Natural killer cell (primary cell): ENCODE measurements around the gene HKDC1. TPM values are rescaled to one million over a fixed set of nuclear protein-coding genes. Genes with fewer than 3 reads are reported as not detected.
A peak's percentile ranks its signal among the peaks of the same experiment; 100 is the strongest.

Experiments
- ATAC-seq, 3 donors: fragments of 150-1000 bp in 2 of 3; fragments of 200-7000 bp in 1 of 3; cut with Tn5 transposase; 1 replicate in 1 of 3; 2 replicates in 2 of 3; pipeline ENCODE4 v1.10.0; 2021; ENCODE audit warnings: mild to moderate bottlenecking in 2 of 3, moderate library complexity in 2 of 3
- DNase-seq, 2 donors: peaks; one replicate each; pipeline versions ENCODE4 v3.0.0 to v3.0.0-alpha.2; 2013 to 2021; ENCODE audit warnings: mixed read lengths in 1 of 2
- H3K27ac ChIP-seq: one replicate; pipeline ENCODE4 v1.5.1; 2013; ENCODE audit warnings: mild to moderate bottlenecking, low read length
- H3K27me3 ChIP-seq: one replicate; pipeline ENCODE4 v1.6.1; 2013; ENCODE audit warnings: low read length; ENCODE audit not compliant: control insufficient read depth, insufficient read depth
- H3K36me3 ChIP-seq: one replicate; pipeline ENCODE4 v1.6.1; 2013; ENCODE audit warnings: low read length; ENCODE audit not compliant: control insufficient read depth, insufficient read depth
- H3K4me1 ChIP-seq: one replicate; pipeline ENCODE4 v1.6.1; 2013; ENCODE audit warnings: low read length; ENCODE audit not compliant: control insufficient read depth, insufficient read depth
- H3K4me3 ChIP-seq: one replicate; pipeline ENCODE4 v1.5.1; 2013; ENCODE audit warnings: low read length
- H3K9me3 ChIP-seq: one replicate; pipeline ENCODE4 v1.6.1; 2013; ENCODE audit warnings: low read length; ENCODE audit not compliant: control insufficient read depth, insufficient read depth
- H3K27ac Mint-ChIP-seq, 2 donors: one replicate each; pipeline ENCODE4 v1.8.0; 2022; ENCODE audit warnings: mild to moderate bottlenecking in 2 of 2, mixed read lengths in 2 of 2, moderate library complexity in 1 of 2
- H3K27me3 Mint-ChIP-seq, 2 donors: one replicate each; pipeline ENCODE4 v1.8.0; 2022; ENCODE audit warnings: low read depth in 2 of 2, mixed read lengths in 2 of 2
- H3K36me3 Mint-ChIP-seq: one replicate; pipeline ENCODE4 v1.8.0; 2022; ENCODE audit warnings: mixed read lengths
- H3K4me1 Mint-ChIP-seq, 2 donors: one replicate each; pipeline ENCODE4 v1.8.0; 2022; ENCODE audit warnings: mixed read lengths in 2 of 2
- H3K4me3 Mint-ChIP-seq: one replicate; pipeline ENCODE4 v1.8.0; 2022; ENCODE audit warnings: mild to moderate bottlenecking, moderate library complexity, mixed read lengths
- H3K9me3 Mint-ChIP-seq, 2 donors: one replicate each; pipeline ENCODE4 v1.8.0; 2022; ENCODE audit warnings: mixed read lengths in 2 of 2
- CTCF ChIP-seq: fragments of 200-600 bp; IDR thresholded peaks from one replicate; pipeline ENCODE4 v1.8.0; 2022; ENCODE audit warnings: antibody characterized with exemption
- WGBS: methylation state at CpG from one replicate; pipeline ENCODE4 v1.1.7; 2013; ENCODE audit warnings: missing lambda C conversion rate; ENCODE audit not compliant: insufficient coverage; 5-methylcytosine and 5-hydroxymethylcytosine counted together
- intact Hi-C: fragments of 100-400 bp; cut with micrococcal nuclease; formaldehyde crosslinking; loops from one replicate; pipeline ENCODE4 v1.14.2; 2022
- total RNA-seq, 4 donors: library from RNA; stranded (reverse); fragments of 120-200 nt in 1 of 4; gene quantifications; one replicate each; pipeline versions ENCODE4 v1.2.3 to v1.2.4, GENCODE V29; 2013 to 2022

Gene HKDC1
- total RNA-seq, 3 donors from 2014 or later (not counting 1 experiment from before 2014, with no cell fraction given): 0.50 to 0.82 TPM; not detected in 1

- H3K27ac Mint-ChIP-seq: peak overlapping the region; percentile 61 to 82
- H3K27ac ChIP-seq: peak overlapping the region; percentile 57
Observed at GRCh38 chr10:69202332-69202731, 17.8 kb upstream of the HKDC1 start.

GRCh38 chr10:69208761-69209160 is 11.4 kb upstream of the HKDC1 start:
- no peak overlapping the region for H3K27ac ChIP-seq
- WGBS: 98% methylated on average over 4 of the region's 6 CpGs
- H3K27me3 Mint-ChIP-seq: no peaks in the 10 kb centered on the region
- DNase-seq: no peak
- H3K36me3 Mint-ChIP-seq: peaks cover 14% of the 10 kb centered on the region
- H3K4me1 ChIP-seq: peaks cover 35% of the 10 kb centered on the region
- H3K27me3 ChIP-seq: no peaks in the 10 kb centered on the region
- H3K27ac Mint-ChIP-seq: peak overlapping the region; percentile 9 to 93
- intact Hi-C loops: no loop called here
- H3K4me1 Mint-ChIP-seq: peaks cover 44 to 61% of the 10 kb centered on the region in 2 donors
- no peaks in the 10 kb centered on the region for H3K9me3 ChIP-seq
- H3K4me3 Mint-ChIP-seq: no peak overlapping the region
- no peak for ATAC-seq
- peaks cover 26% of the 10 kb centered on the region for H3K36me3 ChIP-seq
- no peak for TF ChIP-seq CTCF
- no peaks in the 10 kb centered on the region for H3K9me3 Mint-ChIP-seq
- no peak overlapping the region for H3K4me3 ChIP-seq

More at GRCh38 chr10:69202332-69202731, 17.8 kb upstream of the HKDC1 start:
- peaks cover 34 to 49% of the 10 kb centered on the region in 2 donors for H3K4me1 Mint-ChIP-seq
- intact Hi-C loops: loop anchor here (2.0 kb wide), 1 partner anchor 18 kb away; no protein-coding TSS in a partner anchor
- H3K27me3 ChIP-seq: no peaks in the 10 kb centered on the region
- H3K9me3 Mint-ChIP-seq: no peaks in the 10 kb centered on the region
- peaks cover 42% of the 10 kb centered on the region for H3K4me1 ChIP-seq
- TF ChIP-seq CTCF: no peak
- no peaks in the 10 kb centered on the region for H3K9me3 ChIP-seq
- no peaks in the 10 kb centered on the region for H3K27me3 Mint-ChIP-seq
- peak in 1 of 2 donors; percentile 68 for DNase-seq
- peaks cover 8% of the 10 kb centered on the region for H3K36me3 Mint-ChIP-seq
- H3K4me3 ChIP-seq: no peak overlapping the region
- H3K36me3 ChIP-seq: peaks cover 37% of the 10 kb centered on the region
- ATAC-seq: peak; percentile 47 to 75 (median 55)
- H3K4me3 Mint-ChIP-seq: peak overlapping the region; percentile 40
- WGBS: 100% methylated on average over 1 of the region's 1 CpG

- Histone ChIP-seq H3K27ac (no peak overlapping the region), H3K4me3 (no peak overlapping the region), H3K36me3 (peaks cover 26% of the 10 kb centered on the region), H3K9me3 (no peaks in the 10 kb centered on the region), H3K27me3 (no peaks in the 10 kb centered on the region), H3K4me1 (peaks cover 30% of the 10 kb centered on the region)
- no peak for TF ChIP-seq CTCF
- H3K36me3 Mint-ChIP-seq: peaks cover 14% of the 10 kb centered on the region
- no peaks in the 10 kb centered on the region for H3K9me3 Mint-ChIP-seq
- no peak overlapping the region for H3K4me3 Mint-ChIP-seq
- no peak for ATAC-seq
- 82% methylated on average over 3 of the region's 3 CpGs for WGBS
- peak overlapping the region in 1 of 2 donors; percentile 9 for H3K27ac Mint-ChIP-seq
- H3K4me1 Mint-ChIP-seq: peaks cover 50 to 62% of the 10 kb centered on the region in 2 donors
- no peak for DNase-seq
- intact Hi-C loops: no loop called here
- no peaks in the 10 kb centered on the region for H3K27me3 Mint-ChIP-seq
Observed at GRCh38 chr10:69209787-69210484, 10.2 kb upstream of the HKDC1 start.
